ENCODE results near the gene COPB2.

COPB2 gene

GRCh38 chr3:139307601-139308555 lies 81.6 kb downstream of the COPB2 start:
- DNase-seq (ENCODE audit: low read depth), result no peak
